Adrenal gland (tissue), 12 donors: Measurements from ENCODE around the gene PREB. TPM values are rescaled to one million over a fixed set of nuclear protein-coding genes. Genes with fewer than 3 reads are reported as not detected.

Experiments used
- DNase-seq, 7 donors: peaks; one replicate each; pipeline ENCODE4 v3.0.0-alpha.2; 2019 to 2020
- H3K27ac ChIP-seq, 5 donors: fragments of 200-600 bp; sonication (generic) in 4 of 5; 1 replicate in 3 of 5; 2 replicates in 2 of 5; pipeline versions ENCODE4 v1.5.1 to v1.8.0; 2016 to 2020; ENCODE audit warnings: mild to moderate bottlenecking in 1 of 5
- H3K27me3 ChIP-seq: fragments of 200-600 bp; 2 replicates; pipeline ENCODE4 v1.8.0; 2021
- H3K36me3 ChIP-seq, 2 donors: fragments of 200-600 bp; replicated peaks in 1 of 2; 1 replicate in 1 of 2; 2 replicates in 1 of 2; pipeline versions ENCODE4 v1.5.1 to v1.8.0; 2018 to 2022
- H3K4me1 ChIP-seq, 2 donors: fragments of 200-600 bp; replicated peaks in 1 of 2; 1 replicate in 1 of 2; 2 replicates in 1 of 2; pipeline versions ENCODE4 v1.5.1 to v1.8.0; 2018 to 2021
- H3K4me3 ChIP-seq, 4 donors: fragments of 200-600 bp; sonication (generic) in 3 of 4; one replicate each; pipeline ENCODE4 v1.5.1; 2016 to 2018
- H3K9me3 ChIP-seq, 3 donors: fragments of 200-600 bp; sonication (generic) in 1 of 3; replicated peaks in 1 of 3; 1 replicate in 2 of 3; 2 replicates in 1 of 3; pipeline versions ENCODE4 v1.5.1 to v1.8.0; 2016 to 2021
- CTCF ChIP-seq, 6 experiments: fragments of 450-650 bp in 4 of 6; fragments of 200-600 bp in 2 of 6; sonication (generic) in 1 of 6; IDR thresholded peaks; 1 replicate in 5 of 6; 2 replicates in 1 of 6; pipeline versions ENCODE4 v1.5.1 to v1.8.0; 2016 to 2021; ENCODE audit warnings: antibody characterized with exemption in 6 of 6, mild to moderate bottlenecking in 2 of 6, moderate library complexity in 1 of 6
- POLR2A ChIP-seq, 2 donors: fragments of 450-650 bp; IDR thresholded peaks; one replicate each; pipeline ENCODE4 v1.6.1; 2017; ENCODE audit warnings: antibody characterized with exemption in 2 of 2, mild to moderate bottlenecking in 2 of 2, moderate library complexity in 1 of 2
- WGBS, 4 donors: extraction: QIAGEN DNeasy Blood & Tissue Kit in 2 of 4; methylation state at CpG; one replicate each; pipeline versions ENCODE4 v1.1.5 to v1.1.7; 2013 to 2017; 5-methylcytosine and 5-hydroxymethylcytosine counted together
- intact Hi-C, 2 donors: fragments of 100-400 bp; cut with DNase I; formaldehyde crosslinking; loops; one replicate each; pipeline versions ENCODE4 v1.14.1 to v1.15.0; 2022 to 2023
- polyA plus RNA-seq, 3 donors: library from polyadenylated mRNA; stranded (reverse); fragments of 200-250 nt in 2 of 3; fragments of 350-450 nt in 1 of 3; fragmentation: Illumina TruSeq in 1 of 3; extraction: RNeasy Lipid Tissue Mini Kit (QIAGEN cat#74804) in 1 of 3; gene quantifications; one replicate each; pipeline ENCODE4 v1.2.3, GENCODE V29; 2013 to 2014
- total RNA-seq, 9 donors: library from RNA; depleted of rRNA in 4 of 9; stranded (reverse); fragments of >200 nt in 4 of 9; fragments of 120-200 nt in 1 of 9; fragmentation: NEBNext Ultra II Directional in 1 of 9; extraction: Animal tissue kit (Norgen Biotek cat#: 25700) in 1 of 9; gene quantifications; one replicate each; pipeline versions ENCODE4 v1.1.0 to v1.2.4, GENCODE V29; 2013 to 2023
- donor health status: healthy with polysubstance abuse.
- donor health status: Bipolar disorder and iron deficiency.
- donor health status: DM: yes; HTN: yes; CAD: no.
- donor health status: DM: no; HTN: no; CAD: no.
- donor health status: DM: no; HTN: no; CAD: no.
- donor health status: DM: yes; HTN: yes; CAD: no.

The PREB gene
- total and polyA plus RNA-seq, 12 donors, result 44.1 to 91.5 (median 66.2) TPM

GRCh38 chr2:27128668-27129571 lies 5.5 kb downstream of the PREB start:
- H3K9me3 ChIP-seq, result no peaks in the 10 kb centered on the region
- H3K4me1 ChIP-seq, result peaks cover 8 to 15% of the 10 kb centered on the region in 2 donors
- H3K27me3 ChIP-seq, result no peaks in the 10 kb centered on the region
- 76 to 85% (median 81%) methylated on average over 10 to 11 of the region's 11 CpGs for WGBS, 4 donors
- no peak overlapping the region for H3K27ac ChIP-seq
- no peak overlapping the region for H3K4me3 ChIP-seq
- no peak for TF ChIP-seq POLR2A (IDR thresholded peaks at IDR 0.05)
- no peak for TF ChIP-seq CTCF (IDR thresholded peaks at IDR 0.05)
- intact Hi-C loops, result no loop called here
- peaks cover 0 to 32% of the 10 kb centered on the region in 2 donors for H3K36me3 ChIP-seq
- no peak for DNase-seq

- intact Hi-C loops, result no loop called here
- no peak overlapping the region for H3K27ac ChIP-seq
- no peak overlapping the region for H3K4me3 ChIP-seq
- WGBS, 4 donors, result 83 to 87% (median 84%) methylated on average over 8 to 9 of the region's 9 CpGs
- TF ChIP-seq POLR2A (IDR thresholded peaks at IDR 0.05) (no peak), CTCF (IDR thresholded peaks at IDR 0.05) (no peak)
- H3K27me3 ChIP-seq, result no peaks in the 10 kb centered on the region
- no peak for DNase-seq
- no peaks in the 10 kb centered on the region for H3K9me3 ChIP-seq
- H3K4me1 ChIP-seq, result peaks cover under 1 to 7% of the 10 kb centered on the region in 2 donors
- peaks cover 0 to 32% of the 10 kb centered on the region in 2 donors for H3K36me3 ChIP-seq
Measured at GRCh38 chr2:27127883-27128667, 6.4 kb downstream of the PREB start.

GRCh38 chr2:27126252-27126710 lies 8.2 kb downstream of the PREB start:
- H3K36me3 ChIP-seq, result peaks cover 0 to 18% of the 10 kb centered on the region in 2 donors
- H3K4me3 ChIP-seq, result no peak overlapping the region
- no peaks in the 10 kb centered on the region for H3K4me1 ChIP-seq
- no peak for TF ChIP-seq CTCF (IDR thresholded peaks at IDR 0.05)
- no peak for TF ChIP-seq POLR2A (IDR thresholded peaks at IDR 0.05)
- H3K27ac ChIP-seq, result no peak overlapping the region
- DNase-seq, result no peak
- intact Hi-C loops, result no loop called here
- no peaks in the 10 kb centered on the region for H3K9me3 ChIP-seq
- WGBS, 4 donors, result 50 to 62% (median 57%) methylated on average over 5 of the region's 5 CpGs
- no peaks in the 10 kb centered on the region for H3K27me3 ChIP-seq

GRCh38 chr2:27125104-27125503 lies 9.3 kb downstream of the PREB start:
- intact Hi-C loops, result no loop called here
- peaks cover 0 to 6% of the 10 kb centered on the region in 2 donors for H3K36me3 ChIP-seq
- TF ChIP-seq CTCF (IDR thresholded peaks at IDR 0.05) (no peak), POLR2A (IDR thresholded peaks at IDR 0.05) (no peak)
- H3K27me3 ChIP-seq, result no peaks in the 10 kb centered on the region
- 86 to 91% (median 86%) methylated on average over 3 of the region's 3 CpGs for WGBS, 4 donors
- H3K9me3 ChIP-seq, result no peaks in the 10 kb centered on the region
- H3K4me1 ChIP-seq, result no peaks in the 10 kb centered on the region
- no peak for DNase-seq
- H3K27ac ChIP-seq, result no peak overlapping the region
- H3K4me3 ChIP-seq, result no peak overlapping the region
